Left lobe of liver (tissue), 2 donors: ENCODE results near the gene CAMK1D. TPM values are rescaled to one million over a fixed set of nuclear protein-coding genes. Genes with fewer than 3 reads are reported as not detected.
"Not testable (repeated sequence)": the region's sequence is repeated elsewhere in the genome, so short reads cannot be mapped to it uniquely, and the experiment has no call there.

Experiments
- ATAC-seq: fragments of 200-7000 bp; cut with Tn5 transposase; one replicate; pipeline ENCODE4 v1.9.1; 2020; ENCODE audit warnings: mild to moderate bottlenecking, moderate library complexity
- DNase-seq: peaks from one replicate; pipeline ENCODE4 v3.0.0-alpha.2; 2020; ENCODE audit warnings: low spot score
- total RNA-seq: library from RNA; stranded (reverse); gene quantifications from one replicate; pipeline ENCODE4 v1.2.1, GENCODE V29; 2021
- donor health status: DM: no; HTN: no; CAD: no; lungs with moderate emphysema.
- donor health status: DM: no; HTN: yes; CAD: no.

CAMK1D gene
- total RNA-seq, 1 donor from 2014 or later, result 8.1 TPM

GRCh38 chr10:12487366-12487765 is 138.0 kb downstream of the CAMK1D start:
- ATAC-seq, result peak; percentile 76
- DNase-seq, result no peak

DNA sequence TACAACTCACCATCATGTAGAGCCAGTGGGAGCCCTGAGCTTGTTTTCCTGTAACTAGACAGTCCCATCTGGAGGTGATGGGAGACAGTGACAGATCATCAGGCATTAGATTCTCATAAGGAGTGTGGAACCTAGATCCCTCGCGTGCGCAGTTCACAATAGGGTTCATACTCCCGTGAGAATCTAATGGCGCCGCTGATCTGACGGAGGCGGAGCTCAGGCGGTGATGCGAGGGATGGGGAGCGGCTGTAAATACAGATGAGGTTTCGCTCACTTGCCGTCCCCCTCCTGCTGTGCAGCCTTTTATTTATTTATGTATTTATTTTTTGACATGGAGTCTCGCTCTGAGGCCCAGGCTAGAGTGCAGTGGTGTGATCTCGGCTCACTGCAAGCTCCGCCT is 139.3 kb downstream of the CAMK1D start:
- DNase-seq (no peak), ATAC-seq (no peak)

DNA sequence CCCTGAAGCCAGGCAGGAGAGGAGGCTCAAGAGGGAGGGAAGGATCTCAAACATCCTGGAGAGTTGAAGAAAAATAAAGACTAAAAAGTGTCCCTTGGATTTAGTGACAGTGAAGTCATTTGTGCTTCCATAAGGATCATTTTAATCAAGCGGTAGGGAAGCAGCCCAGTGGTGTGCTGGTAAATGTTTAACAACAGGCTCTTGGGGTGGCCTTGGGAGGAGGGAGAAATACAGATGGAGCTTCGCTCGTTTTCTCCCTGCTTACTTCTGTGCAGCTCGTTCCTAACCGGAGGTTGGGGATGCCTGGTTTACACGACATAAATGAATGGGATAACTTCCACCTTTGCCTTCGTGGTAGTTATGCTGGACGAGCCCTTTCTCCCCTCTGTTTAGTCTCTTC is 140.0 kb downstream of the CAMK1D start:
- peak; percentile 43 for ATAC-seq
- no peak for DNase-seq

DNA sequence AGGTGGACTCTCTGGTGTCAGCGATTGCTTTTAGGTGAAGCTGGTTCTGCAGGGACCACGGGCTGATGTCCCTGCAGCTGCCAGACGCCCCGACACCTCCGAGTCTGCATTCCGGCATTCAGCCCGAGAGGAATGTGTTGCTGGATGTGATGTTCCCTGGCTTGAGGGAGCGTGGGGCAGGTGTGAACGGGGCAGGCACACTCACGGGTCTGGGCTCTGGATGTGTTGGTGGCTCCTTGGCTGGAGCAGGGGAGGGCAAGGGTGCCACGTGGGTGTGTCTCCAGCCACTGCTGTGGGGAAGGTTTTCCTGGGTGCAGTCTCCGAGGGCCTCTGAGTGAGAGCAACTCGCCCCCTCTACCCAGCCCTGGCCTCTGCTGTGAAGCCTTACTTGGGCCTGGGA is 140.5 kb downstream of the CAMK1D start:
- ATAC-seq (no peak), DNase-seq (no peak)

GRCh38 chr10:12490963-12491362 is 141.6 kb downstream of the CAMK1D start:
- DNase-seq (no peak), ATAC-seq (no peak)

DNA sequence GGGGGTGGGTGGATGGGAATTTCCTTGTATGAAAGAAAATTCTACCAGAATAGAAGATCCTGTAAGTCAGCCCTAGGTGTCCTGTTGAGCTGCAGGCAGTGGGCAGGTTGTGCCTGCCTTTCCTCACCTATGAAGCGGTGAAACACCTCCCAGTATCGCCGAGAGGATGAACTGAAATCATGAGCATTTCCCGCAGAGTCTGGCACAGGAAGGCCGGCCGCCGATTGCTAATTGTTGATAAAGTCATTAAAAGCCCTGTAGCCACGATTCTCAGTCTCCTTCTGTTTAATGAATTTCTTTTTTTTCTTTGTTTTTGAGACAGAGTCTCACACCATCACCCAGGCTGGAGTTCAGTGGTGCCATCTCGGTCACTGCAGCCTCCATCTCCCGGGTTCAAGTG is 142.1 kb downstream of the CAMK1D start:
- no peak for DNase-seq
- no peak for ATAC-seq

DNA sequence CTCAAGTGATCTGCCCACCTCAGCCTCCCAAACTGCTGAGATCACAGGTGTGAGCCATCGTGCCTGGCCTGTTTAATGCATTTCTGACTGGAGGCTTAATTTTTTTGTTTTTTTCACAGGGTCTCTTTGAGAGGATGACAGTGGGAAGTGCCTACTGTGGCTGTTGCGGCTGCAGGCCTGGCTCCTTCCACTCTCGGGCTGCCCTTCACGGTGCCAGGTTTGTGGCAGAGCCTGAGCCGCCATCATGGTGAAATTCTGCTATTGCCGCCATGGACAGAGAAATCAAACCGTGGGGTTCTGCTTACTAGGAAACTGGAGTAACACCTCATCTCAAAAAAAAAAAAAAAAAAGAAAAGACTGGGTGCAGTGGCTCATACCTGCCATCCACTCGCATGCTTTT is 142.7 kb downstream of the CAMK1D start:
- no peak for DNase-seq
- ATAC-seq, result no peak

DNA sequence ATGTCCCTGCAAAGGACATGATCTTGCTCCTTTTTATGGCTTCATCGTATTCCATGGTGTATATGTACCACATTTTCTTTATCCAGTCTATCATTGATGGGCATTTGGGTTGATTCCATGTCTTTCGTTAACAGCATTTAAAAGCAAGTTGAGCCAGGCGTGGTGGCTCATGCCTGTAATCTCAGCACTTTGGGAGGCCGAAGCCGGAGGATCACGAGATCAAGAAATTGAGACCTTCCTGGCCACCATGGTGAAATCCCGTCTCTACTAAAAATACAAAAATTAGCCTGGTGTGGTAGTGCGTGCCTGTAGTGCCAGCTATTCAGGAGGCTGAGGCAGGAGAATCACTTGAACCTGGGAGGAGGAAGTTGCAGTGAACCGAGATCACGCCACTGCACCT is 147.7 kb downstream of the CAMK1D start:
- DNase-seq, ATAC-seq: not testable (repeated sequence)

- ATAC-seq (peak; percentile 70), DNase-seq (no peak)
Measured at GRCh38 chr10:12499076-12499986, 150.0 kb downstream of the CAMK1D start.

- ATAC-seq, result peak; percentile 51
- no peak for DNase-seq
Measured at GRCh38 chr10:12500381-12501303, 151.3 kb downstream of the CAMK1D start.

- no peak for DNase-seq
- no peak for ATAC-seq
Measured at GRCh38 chr10:12501324-12501723, 152.0 kb downstream of the CAMK1D start.

DNA sequence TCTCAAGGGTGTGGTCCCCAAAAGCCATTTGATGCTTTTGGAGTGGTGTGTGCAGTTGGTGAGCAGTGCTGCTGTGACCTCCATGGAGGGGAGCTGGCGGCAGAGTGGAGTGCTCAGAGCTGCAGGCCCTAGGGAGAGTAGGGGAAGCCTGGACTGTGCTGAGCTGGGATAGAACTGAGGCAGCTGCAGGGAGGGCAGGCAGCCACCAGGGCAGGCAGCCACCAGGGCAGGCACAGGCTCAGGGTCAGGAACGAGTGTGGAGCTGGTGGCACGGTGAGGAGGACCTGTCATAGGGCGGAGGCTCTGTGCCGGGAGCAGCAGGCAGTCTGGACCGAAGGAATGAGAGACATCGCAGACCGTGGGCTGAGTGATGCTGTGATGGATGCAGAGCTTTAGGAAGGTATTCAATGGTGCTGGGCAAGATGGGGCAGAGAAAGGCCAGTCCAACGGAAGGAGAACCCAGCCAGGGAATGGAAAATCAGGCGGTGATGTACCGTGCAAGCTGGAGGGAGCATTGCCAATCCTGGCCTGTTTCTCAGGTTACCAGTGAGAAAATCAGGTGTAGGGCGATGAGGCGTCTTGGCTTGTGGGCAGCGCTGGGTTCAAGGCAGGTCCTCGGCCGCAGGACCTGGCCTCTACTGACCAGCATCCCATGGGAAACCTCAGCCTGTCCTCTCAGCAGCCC is 152.6 kb downstream of the CAMK1D start:
- no peak for DNase-seq
- peak; percentile 20 for ATAC-seq

GRCh38 chr10:12502526-12503274 is 153.4 kb downstream of the CAMK1D start:
- no peak for DNase-seq
- ATAC-seq, result no peak

GRCh38 chr10:12503311-12503710 is 154.0 kb downstream of the CAMK1D start:
- ATAC-seq (no peak), DNase-seq (no peak)

GRCh38 chr10:12504176-12504575 is 154.8 kb downstream of the CAMK1D start:
- no peak for ATAC-seq
- DNase-seq, result no peak

GRCh38 chr10:12504628-12505027 is 155.3 kb downstream of the CAMK1D start:
- DNase-seq, result no peak
- no peak for ATAC-seq

GRCh38 chr10:12505683-12506082 is 156.3 kb downstream of the CAMK1D start:
- DNase-seq, result no peak
- no peak for ATAC-seq

DNA sequence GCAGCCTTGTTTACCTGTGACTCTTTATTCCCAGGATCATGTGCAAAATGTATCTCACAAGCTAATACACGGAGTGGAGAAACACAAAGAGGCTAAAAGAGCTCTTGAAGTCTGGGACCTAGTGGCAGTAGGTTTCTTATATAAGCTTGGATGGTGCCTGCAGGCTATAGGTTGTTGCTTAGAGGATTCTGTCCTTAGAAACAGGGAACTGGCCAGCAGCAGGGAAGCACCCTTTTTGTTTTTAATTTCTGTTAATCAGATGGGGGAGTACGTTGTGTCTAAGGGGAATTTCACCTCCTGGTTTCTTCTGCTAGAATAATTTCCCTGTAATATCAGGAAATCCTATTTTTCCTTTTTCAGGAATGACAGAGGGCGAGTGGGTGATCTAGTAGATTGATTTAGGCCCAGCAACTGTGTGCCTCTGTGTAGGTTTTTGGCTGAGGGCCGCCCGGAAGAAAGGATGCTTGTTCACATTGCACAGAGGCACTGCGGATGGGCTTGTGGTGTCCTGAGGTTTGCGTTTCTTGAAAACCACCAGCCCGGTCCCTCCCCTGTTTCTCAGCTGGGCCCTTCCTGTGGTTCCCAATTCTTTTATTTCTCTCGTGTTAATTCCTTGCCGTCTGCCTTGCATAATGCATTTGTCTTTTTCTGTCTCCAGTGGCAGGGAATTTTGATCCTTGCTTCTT is 158.0 kb downstream of the CAMK1D start:
- ATAC-seq (no peak), DNase-seq (no peak)

- ATAC-seq, result no peak
- peak; percentile 19 for DNase-seq
Measured at GRCh38 chr10:12508165-12508564, 158.8 kb downstream of the CAMK1D start.
